Esophagus squamous epithelium (tissue), 5 donors: ENCODE data around the gene RTP5. TPM values are rescaled to one million over a fixed set of nuclear protein-coding genes. Genes with fewer than 3 reads are reported as not detected.

Experiments
- DNase-seq: peaks from one replicate; lab custom pipeline; 2025; lab: John Stamatoyannopoulos, UW
- H3K27ac ChIP-seq, 4 donors: fragments of 200-600 bp; sonication (generic); one replicate each; pipeline ENCODE4 v1.5.1; 2016 to 2019; ENCODE audit warnings: mild to moderate bottlenecking in 1 of 4
- H3K27me3 ChIP-seq, 4 donors: fragments of 200-600 bp; sonication (generic); 1 replicate in 3 of 4; 2 replicates in 1 of 4; pipeline versions ENCODE4 v1.5.1 to v1.6.0; 2017 to 2021; ENCODE audit warnings: antibody characterized with exemption in 1 of 4
- H3K36me3 ChIP-seq, 3 donors: fragments of 200-600 bp; sonication (generic); one replicate each; pipeline ENCODE4 v1.5.1; 2016 to 2019
- H3K4me1 ChIP-seq, 3 donors: fragments of 200-600 bp; sonication (generic); one replicate each; pipeline ENCODE4 v1.5.1; 2017 to 2019
- H3K4me3 ChIP-seq, 4 donors: fragments of 200-600 bp; sonication (generic); 1 replicate in 3 of 4; 2 replicates in 1 of 4; pipeline ENCODE4 v1.5.1; 2016 to 2019; ENCODE audit warnings: mild to moderate bottlenecking in 2 of 4, moderate library complexity in 1 of 4
- H3K9me3 ChIP-seq, 3 donors: fragments of 200-600 bp; sonication (generic); one replicate each; pipeline ENCODE4 v1.5.1; 2016 to 2019
- CTCF ChIP-seq, 6 experiments: fragments of 450-650 bp in 4 of 6; fragments of 200-600 bp in 2 of 6; sonication (generic) in 2 of 6; IDR thresholded peaks; one replicate each; pipeline ENCODE4 v1.5.1; 2016 to 2019; ENCODE audit warnings: antibody characterized with exemption in 6 of 6, mild to moderate bottlenecking in 4 of 6, moderate library complexity in 4 of 6
- POLR2A ChIP-seq, 4 donors: fragments of 450-650 bp; IDR thresholded peaks; one replicate each; pipeline ENCODE4 v1.6.1; 2017; ENCODE audit warnings: antibody characterized with exemption in 4 of 4, mild to moderate bottlenecking in 4 of 4, moderate library complexity in 3 of 4
- WGBS, 2 donors: methylation state at CpG; one replicate each; pipeline ENCODE4 v1.1.5; 2018; 5-methylcytosine and 5-hydroxymethylcytosine counted together
- intact Hi-C: fragments of 100-400 bp; cut with DNase I; formaldehyde crosslinking; loops from one replicate; pipeline ENCODE4 v1.15.0; 2022
- total RNA-seq, 4 donors: library from RNA; depleted of rRNA; stranded (reverse); fragments of >200 nt; gene quantifications; one replicate each; pipeline ENCODE4 v1.1.0, GENCODE V29; 2016
- donor health status: DM: yes; HTN: yes; CAD: no.

RTP5 gene
- total RNA-seq, 4 donors from 2014 or later = 0.12 to 0.19 TPM; not detected in 2

- Histone ChIP-seq H3K4me3 (no peak overlapping the region), H3K27me3 (peaks cover 0 to 34% (median 0%) of the 10 kb centered on the region in 4 donors), H3K9me3 (no peaks in the 10 kb centered on the region), H3K36me3 (no peaks in the 10 kb centered on the region), H3K4me1 (no peaks in the 10 kb centered on the region), H3K27ac (no peak overlapping the region)
- 49 to 70% methylated on average over 4 of the region's 4 CpGs for WGBS, 2 donors
- no peak for DNase-seq
- intact Hi-C loops = no loop called here
- TF ChIP-seq POLR2A (IDR thresholded peaks at IDR 0.05) (no peak), CTCF (IDR thresholded peaks at IDR 0.05) (no peak)
Observed at GRCh38 chr2:241835611-241836010, 33.9 kb upstream of the RTP5 start.

- Histone ChIP-seq H3K27me3 (peaks cover 0 to 34% (median 0%) of the 10 kb centered on the region in 4 donors), H3K4me3 (no peak overlapping the region), H3K27ac (no peak overlapping the region), H3K9me3 (no peaks in the 10 kb centered on the region), H3K36me3 (no peaks in the 10 kb centered on the region), H3K4me1 (no peaks in the 10 kb centered on the region)
- intact Hi-C loops = no loop called here
- TF ChIP-seq CTCF (IDR thresholded peaks at IDR 0.05) = no peak
- TF ChIP-seq POLR2A (IDR thresholded peaks at IDR 0.05) = no peak
- DNase-seq = no peak
- 58 to 60% methylated on average over 6 of the region's 6 CpGs for whole genome bisulfite sequencing, 2 donors
Observed at GRCh38 chr2:241836292-241836691, 33.2 kb upstream of the RTP5 start.

- intact Hi-C loops = no loop called here
- DNase-seq = no peak
- peaks cover 0 to 28% (median 0%) of the 10 kb centered on the region in 4 donors for H3K27me3 ChIP-seq
- no peaks in the 10 kb centered on the region for H3K9me3 ChIP-seq
- TF ChIP-seq CTCF (IDR thresholded peaks at IDR 0.05) = no peak
- TF ChIP-seq POLR2A (IDR thresholded peaks at IDR 0.05) = no peak
- H3K4me1 ChIP-seq = no peaks in the 10 kb centered on the region
- WGBS, 2 donors = 49 to 61% methylated on average over 11 to 12 of the region's 13 CpGs
- no peak overlapping the region for H3K27ac ChIP-seq
- H3K36me3 ChIP-seq = no peaks in the 10 kb centered on the region
- no peak overlapping the region for H3K4me3 ChIP-seq
Observed at GRCh38 chr2:241837197-241837965, 32.1 kb upstream of the RTP5 start.

- TF ChIP-seq POLR2A (IDR thresholded peaks at IDR 0.05) (no peak), CTCF (IDR thresholded peaks at IDR 0.05) (no peak)
- no peak overlapping the region for H3K4me3 ChIP-seq
- intact Hi-C loops = no loop called here
- no peaks in the 10 kb centered on the region for H3K9me3 ChIP-seq
- H3K27ac ChIP-seq = no peak overlapping the region
- 65 to 67% methylated on average over 18 to 23 of the region's 28 CpGs for WGBS, 2 donors
- H3K27me3 ChIP-seq = peaks cover 0 to 26% (median 0%) of the 10 kb centered on the region in 4 donors
- no peak for DNase-seq
- H3K4me1 ChIP-seq = peaks cover 6 to 30% (median 14%) of the 10 kb centered on the region in 3 donors
- H3K36me3 ChIP-seq = no peaks in the 10 kb centered on the region
Observed at GRCh38 chr2:241841181-241842066, 28.1 kb upstream of the RTP5 start.

- whole genome bisulfite sequencing, 2 donors = 68 to 80% methylated on average over 9 to 11 of the region's 11 CpGs
- TF ChIP-seq CTCF (IDR thresholded peaks at IDR 0.05) = no peak
- Histone ChIP-seq H3K27ac (peak overlapping the region in 1 of 4 donors; percentile 87), H3K4me1 (peaks cover 6 to 30% (median 14%) of the 10 kb centered on the region in 3 donors), H3K9me3 (no peaks in the 10 kb centered on the region), H3K4me3 (no peak overlapping the region), H3K36me3 (no peaks in the 10 kb centered on the region), H3K27me3 (peaks cover 0 to 23% (median 0%) of the 10 kb centered on the region in 4 donors)
- intact Hi-C loops = no loop called here
- no peak for DNase-seq
Observed at GRCh38 chr2:241842067-241842415, 27.5 kb upstream of the RTP5 start.
